ENCODE measurements around the gene ZNF438.
"Not testable (repeated sequence)": the region's sequence is repeated elsewhere in the genome, so short reads cannot be mapped to it uniquely, and the experiment has no call there.

Gene ZNF438

GRCh38 chr10:31042670-31043069, 11.0 kb upstream of the ZNF438 start:
- no peak for DNase-seq

- no peak for DNase-seq
Measured at GRCh38 chr10:31041011-31041410, 9.3 kb upstream of the ZNF438 start.

GRCh38 chr10:31039006-31039405, 7.3 kb upstream of the ZNF438 start:
- not testable (repeated sequence) for DNase-seq

- no peak for DNase-seq
Measured at GRCh38 chr10:31037749-31038148, 6.1 kb upstream of the ZNF438 start.

GRCh38 chr10:31036209-31036608, 4.5 kb upstream of the ZNF438 start:
- DNase-seq, result no peak

- no peak for DNase-seq
Measured at GRCh38 chr10:31035266-31035798, 3.7 kb upstream of the ZNF438 start.

DNA sequence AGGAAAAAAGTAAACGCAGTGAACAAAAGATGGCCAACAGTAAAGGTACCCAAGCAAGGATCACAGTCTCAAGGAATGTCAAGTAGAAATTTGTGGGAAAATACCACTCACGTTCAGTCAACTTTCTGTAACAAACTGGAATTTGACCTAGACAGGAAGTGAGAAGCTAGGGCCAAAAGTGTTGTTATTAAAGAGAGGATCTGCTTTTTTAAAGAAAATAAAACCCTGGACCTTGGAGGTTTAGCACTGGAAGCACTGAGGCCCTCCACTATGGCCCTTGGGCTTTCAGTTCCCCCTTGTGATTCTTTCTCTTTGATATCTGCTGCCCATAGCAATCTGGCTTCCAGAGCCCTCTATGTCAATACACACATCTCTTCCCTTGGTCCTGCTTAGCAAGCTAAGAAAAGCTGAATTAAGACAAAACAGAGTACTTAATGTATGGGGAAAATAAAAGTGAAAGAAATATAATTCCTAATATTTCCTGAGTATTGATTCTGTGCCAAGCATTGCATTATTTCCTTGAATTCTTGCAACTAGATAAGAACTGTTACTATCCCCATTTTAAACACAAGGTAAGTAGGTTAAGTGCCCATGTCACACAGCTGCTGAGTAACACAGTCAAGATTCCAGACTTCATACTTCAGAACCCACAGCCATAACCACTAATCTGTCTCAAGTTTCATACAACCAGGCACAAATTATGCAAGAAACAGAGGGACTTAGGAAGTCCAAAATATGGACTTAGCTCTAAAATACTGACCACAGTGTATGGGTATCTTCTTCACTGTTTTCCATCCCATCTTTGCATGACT, 2.6 kb upstream of the ZNF438 start:
- DNase-seq, result no peak

DNA sequence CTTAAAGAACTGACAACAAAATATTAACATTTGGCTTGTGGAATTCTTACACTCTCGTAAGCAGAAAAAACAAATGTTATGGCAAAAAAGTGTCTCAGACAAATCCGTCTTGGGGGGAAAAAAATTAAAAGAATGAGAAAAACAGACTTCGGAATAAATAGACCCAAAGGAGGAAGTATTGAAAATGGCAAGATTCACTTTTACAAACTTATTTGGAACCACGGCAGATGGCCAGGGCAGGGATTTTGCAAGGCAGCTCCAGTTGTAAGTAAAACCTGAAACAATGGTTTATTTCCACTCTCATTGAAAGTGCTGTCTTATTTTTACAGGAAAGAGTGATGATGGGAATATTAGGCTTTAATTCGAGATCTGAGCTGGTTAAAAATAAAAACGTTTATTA, 1.5 kb upstream of the ZNF438 start:
- no peak for DNase-seq

DNA sequence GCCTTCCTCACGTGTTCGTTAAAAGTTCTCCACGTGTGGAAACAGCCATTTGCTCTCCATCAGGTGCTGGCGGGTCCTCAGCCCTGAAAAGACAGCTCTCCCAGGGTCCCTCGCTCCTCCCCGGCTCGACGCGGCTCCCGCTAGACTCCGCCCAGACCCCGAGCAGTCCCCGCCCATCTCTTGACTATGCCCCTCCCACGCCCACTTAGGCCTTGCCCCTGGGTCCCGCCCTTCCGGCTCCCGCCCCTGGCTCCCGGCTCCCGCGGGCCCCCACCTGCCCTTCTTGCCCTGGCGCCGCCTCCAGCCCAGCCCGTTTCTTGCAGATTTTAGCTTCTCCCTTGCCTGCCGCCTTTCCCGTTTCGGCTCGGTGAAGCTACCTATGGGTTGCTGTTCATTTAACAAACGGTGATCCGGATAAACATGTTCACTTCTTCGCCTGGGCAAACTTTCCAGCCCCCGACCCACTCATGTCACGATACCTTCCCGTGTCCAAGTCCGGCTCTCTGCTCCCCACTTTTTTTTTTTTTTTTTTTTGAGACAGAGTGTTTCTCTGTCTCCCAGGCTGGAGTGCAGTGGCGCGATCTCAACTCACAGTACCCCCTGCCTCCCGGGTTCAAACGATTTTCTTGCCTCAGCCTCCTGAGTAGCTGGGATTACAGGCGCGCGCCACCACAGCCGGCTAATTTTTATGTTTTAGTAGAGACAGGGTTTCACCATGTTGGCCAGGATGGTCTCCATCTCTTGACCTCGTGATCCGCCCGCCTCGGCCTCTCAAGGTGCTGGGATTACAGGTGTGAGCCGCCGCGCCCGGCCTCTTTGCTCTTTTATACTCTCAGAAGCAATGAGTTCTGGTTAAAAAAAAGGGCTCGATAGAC, 830 bp upstream of the ZNF438 start:
- peak; percentile 82 for DNase-seq

GRCh38 chr10:31031205-31031557, 484 bp downstream of the ZNF438 start:
- DNase-seq, result no peak

DNA sequence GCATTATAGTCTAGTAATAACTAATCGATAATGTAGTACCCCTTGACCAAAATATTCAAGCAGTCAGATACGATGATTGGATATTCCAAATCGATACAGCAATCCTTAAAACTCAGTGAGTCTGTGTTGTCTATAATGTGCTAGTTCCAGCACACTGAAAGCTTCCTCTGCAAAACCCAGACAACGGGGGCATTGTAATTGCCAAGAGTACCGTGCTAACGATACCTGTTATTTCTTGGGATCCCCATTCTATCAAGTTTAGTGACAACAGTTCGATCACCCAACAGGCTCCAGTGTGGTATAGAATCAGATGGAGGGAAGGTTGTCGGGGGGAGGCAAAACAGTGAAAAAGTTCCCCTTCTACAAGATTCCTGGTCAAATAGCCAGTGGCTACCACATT, 865 bp downstream of the ZNF438 start:
- DNase-seq, result no peak

- DNase-seq, result no peak
Measured at GRCh38 chr10:31030260-31030659, 1.4 kb downstream of the ZNF438 start.

DNA sequence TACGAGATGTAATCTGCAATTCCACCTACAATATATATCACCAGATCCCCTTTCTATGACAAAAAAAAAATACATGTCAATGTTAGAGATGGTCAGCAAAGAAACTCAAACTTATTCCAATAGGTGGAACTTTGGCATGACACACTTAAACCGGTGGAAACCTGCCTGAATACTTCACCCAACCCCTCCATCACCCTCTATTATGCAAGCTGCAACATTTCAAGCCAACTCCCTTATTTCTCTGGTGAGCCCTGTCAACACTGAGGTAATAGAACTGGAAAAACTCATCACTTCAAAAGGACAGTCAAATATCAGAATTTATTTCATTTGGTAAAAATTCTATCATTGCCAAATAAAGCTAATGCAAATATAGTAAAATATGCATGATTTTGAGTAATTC, 3.6 kb downstream of the ZNF438 start:
- no peak for DNase-seq

DNA sequence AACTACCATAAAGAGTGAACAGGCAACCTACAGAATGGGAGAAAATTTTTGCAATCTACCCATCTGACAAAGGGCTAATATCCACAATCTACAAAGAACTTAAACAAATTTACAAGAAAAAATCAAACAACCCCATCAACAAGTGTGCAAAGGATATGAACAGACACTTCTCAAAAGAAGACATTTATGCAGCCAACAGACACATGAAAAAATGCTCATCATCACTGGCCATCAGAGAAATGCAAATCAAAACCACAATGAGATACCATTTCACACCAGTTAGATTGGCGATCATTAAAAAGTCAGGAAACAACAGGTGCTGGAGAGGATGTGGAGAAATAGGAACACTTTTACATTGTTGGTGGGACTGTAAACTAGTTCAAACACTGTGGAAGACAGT, 5.4 kb downstream of the ZNF438 start:
- not testable (repeated sequence) for DNase-seq

DNA sequence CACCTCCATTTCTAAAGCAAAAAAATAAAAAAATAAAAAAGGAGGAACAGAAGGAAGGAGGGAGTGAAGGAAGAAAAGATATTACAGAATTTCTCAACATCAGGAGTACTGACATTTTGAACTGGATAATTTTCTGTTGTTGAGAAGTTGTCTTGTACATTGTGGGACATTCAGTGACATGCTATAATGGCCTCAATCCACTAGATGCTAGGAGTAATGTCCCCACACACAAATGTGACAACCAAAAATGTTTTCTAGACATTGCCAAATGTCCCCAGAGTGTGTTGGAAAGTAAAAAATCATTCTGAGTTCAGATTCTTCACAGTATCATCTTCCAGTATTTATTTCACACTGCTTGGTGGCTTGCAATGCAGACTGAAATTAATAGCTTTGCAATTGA, 6.5 kb downstream of the ZNF438 start:
- no peak for DNase-seq

DNA sequence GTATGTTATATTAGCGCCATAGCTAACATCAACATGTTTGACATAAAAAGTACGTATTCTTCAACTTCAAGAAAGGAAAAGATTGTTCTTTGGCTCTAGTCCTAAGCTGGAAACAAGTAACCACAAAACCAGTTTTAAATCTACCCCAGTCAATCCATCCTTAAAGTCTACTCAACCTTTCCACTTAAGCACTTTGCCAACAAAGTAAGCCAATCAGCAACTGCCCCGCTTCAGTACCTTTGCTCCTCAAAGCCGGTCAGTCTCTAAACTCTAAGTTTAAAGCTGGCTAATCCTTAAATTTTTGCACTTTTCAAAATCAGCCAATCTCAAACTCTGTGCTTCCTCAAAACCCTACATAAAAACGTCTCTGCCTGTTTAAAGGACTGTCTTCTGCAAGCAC, 8.1 kb downstream of the ZNF438 start:
- no peak for DNase-seq

DNA sequence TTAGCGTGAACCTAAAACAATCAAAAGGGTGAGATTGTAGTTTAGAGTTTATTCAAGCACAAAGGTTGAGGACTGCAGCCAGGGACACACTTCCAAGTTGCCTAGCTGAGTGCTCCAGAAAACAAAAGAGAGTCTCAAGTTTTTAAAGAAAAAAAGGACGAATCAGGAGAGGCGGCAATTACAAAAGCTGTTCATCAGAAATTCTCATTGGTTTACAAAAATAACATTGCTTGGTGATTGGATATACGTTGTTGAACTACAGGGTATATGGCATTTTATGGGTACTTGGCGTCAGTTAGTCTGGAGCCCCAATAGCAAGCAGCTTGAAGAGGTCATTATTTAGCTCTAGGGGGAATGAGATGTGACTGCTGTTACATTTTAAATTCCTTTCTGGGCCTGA, 11.5 kb downstream of the ZNF438 start:
- DNase-seq, result no peak

GRCh38 chr10:31018962-31019361, 12.7 kb downstream of the ZNF438 start:
- DNase-seq, result no peak

- DNase-seq, result no peak
Measured at GRCh38 chr10:31018356-31018750, 13.3 kb downstream of the ZNF438 start.

DNA sequence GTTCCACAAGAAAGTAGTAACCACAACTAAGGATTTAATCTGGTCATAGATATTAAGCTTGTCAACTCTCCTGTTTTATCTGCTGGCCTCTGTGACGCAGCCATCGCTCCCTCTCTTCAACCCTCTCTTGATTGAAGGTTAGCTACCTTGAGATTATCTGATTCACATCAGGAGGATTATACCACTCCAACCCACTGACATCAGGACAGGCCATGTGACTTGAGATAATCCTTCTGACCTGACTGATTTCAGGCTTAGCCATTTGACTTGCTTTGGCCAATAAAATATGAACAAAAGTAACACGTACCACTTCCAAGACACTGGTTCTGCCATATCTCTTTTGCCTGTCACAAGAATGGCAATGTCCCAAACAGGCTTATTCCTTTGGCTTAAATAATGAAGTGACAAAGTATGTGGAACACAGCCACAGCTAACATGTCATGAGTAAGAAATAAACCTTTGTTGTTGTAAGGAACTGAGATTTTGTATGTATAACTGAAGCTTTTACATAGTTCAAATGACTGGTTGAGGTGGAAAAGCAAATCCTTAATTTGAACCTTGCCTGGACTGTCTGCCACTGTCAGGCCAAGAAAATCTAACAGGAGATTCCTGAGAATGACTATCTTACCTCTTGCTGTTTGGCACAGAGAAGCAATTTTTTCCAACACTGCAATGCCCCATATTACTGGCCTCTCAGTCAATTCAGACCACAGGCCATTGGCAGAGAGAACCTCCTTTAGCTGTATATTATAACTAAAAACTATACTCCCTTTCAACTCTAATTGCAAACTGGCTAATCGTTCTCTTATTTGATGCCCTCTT, 13.9 kb downstream of the ZNF438 start:
- no peak for DNase-seq

DNA sequence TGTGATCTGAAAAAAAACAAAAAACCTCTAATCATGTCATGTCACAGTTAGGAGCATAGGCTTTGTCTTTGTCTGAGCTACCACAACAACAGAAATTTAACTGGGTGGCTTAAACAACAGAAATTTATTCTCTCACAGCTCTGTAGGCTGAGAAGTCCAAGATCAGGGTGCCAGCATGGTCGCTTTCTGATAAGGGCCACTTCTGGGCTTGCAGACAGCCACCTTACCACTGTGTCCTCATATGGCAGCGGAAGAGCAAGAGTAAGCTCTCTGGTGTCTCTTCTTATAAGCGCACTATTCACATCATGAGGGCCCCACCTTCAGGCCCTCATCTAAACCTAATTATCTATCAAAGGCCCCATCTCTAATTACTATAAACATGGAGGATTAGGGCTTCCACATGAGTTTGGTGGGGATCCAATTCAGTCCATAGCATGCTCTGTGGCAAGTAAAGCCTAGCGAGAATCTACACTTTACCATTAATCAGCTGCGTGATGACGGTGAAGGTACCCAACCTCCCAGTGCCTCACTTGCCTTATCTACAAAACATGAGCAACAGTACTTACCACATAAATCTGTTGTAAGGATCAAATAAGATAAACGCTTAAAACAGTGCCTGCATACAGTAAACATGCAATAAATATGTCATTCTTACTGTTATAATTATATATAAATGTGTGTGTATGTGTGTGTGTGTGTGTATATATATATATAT, 17.3 kb downstream of the ZNF438 start:
- DNase-seq, result no peak

DNA sequence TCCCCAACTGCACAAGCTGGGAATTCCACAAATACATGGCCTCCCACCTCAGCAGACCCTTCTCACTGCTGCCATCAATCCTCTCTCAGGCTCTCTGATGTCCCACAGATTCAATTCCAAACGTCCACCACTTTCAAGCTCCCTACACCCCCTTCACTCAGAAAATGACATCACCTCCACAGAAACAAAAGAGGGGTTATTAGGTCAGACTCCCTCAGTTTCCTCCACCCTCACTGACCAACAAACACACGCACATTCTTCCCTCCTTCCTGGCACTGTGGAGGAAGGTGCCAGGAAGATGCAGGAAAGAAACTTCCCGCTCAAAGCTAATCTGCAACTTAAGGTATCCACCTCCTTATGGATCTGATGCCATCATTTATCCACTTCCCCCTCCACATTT, 18.3 kb downstream of the ZNF438 start:
- DNase-seq, result no peak

- DNase-seq, result no peak
Measured at GRCh38 chr10:31011665-31012022, 20.0 kb downstream of the ZNF438 start.
